ENCODE data around the gene SH3TC1.

SH3TC1 gene

GRCh38 chr4:8167815-8168214 lies 31.3 kb upstream of the SH3TC1 start:
- TF ChIP-seq FOXP2 (optimal IDR thresholded peaks at IDR 0.05; ENCODE audit: control extremely low read depth, extremely low read length, insufficient read depth): no peak
- TF ChIP-seq POLR2AphosphoS5 (IDR thresholded peaks at IDR 0.05; ENCODE audit: borderline replicate concordance, low read depth, low read length): no peak
- TF ChIP-seq EZH2 (IDR thresholded peaks at IDR 0.05): no peak
- H3K4me3 ChIP-seq: no peak overlapping the region
- no peak overlapping the region for H3K9ac ChIP-seq (ENCODE audit: insufficient read length)
- H3K27ac ChIP-seq: no peak overlapping the region
- no peaks in the 10 kb centered on the region for H3K36me3 ChIP-seq (ENCODE audit: insufficient read depth, low read length)
- no peak for DNase-seq (ENCODE audit: low read depth, low spot score)
- no peaks in the 10 kb centered on the region for H3K9me3 ChIP-seq (ENCODE audit: low read depth, low read length)

GRCh38 chr4:8168232-8168631 lies 30.9 kb upstream of the SH3TC1 start:
- no peaks in the 10 kb centered on the region for H3K9me3 ChIP-seq (ENCODE audit: low read depth, low read length)
- no peaks in the 10 kb centered on the region for H3K36me3 ChIP-seq (ENCODE audit: insufficient read depth, low read length)
- H3K27ac ChIP-seq: no peak overlapping the region
- no peak overlapping the region for H3K9ac ChIP-seq (ENCODE audit: insufficient read length)
- TF ChIP-seq POLR2AphosphoS5 (IDR thresholded peaks at IDR 0.05; ENCODE audit: borderline replicate concordance, low read depth, low read length) (no peak), FOXP2 (optimal IDR thresholded peaks at IDR 0.05; ENCODE audit: control extremely low read depth, extremely low read length, insufficient read depth) (no peak), EZH2 (IDR thresholded peaks at IDR 0.05) (no peak)
- no peak overlapping the region for H3K4me3 ChIP-seq
- no peak for DNase-seq (ENCODE audit: low read depth, low spot score)

DNA sequence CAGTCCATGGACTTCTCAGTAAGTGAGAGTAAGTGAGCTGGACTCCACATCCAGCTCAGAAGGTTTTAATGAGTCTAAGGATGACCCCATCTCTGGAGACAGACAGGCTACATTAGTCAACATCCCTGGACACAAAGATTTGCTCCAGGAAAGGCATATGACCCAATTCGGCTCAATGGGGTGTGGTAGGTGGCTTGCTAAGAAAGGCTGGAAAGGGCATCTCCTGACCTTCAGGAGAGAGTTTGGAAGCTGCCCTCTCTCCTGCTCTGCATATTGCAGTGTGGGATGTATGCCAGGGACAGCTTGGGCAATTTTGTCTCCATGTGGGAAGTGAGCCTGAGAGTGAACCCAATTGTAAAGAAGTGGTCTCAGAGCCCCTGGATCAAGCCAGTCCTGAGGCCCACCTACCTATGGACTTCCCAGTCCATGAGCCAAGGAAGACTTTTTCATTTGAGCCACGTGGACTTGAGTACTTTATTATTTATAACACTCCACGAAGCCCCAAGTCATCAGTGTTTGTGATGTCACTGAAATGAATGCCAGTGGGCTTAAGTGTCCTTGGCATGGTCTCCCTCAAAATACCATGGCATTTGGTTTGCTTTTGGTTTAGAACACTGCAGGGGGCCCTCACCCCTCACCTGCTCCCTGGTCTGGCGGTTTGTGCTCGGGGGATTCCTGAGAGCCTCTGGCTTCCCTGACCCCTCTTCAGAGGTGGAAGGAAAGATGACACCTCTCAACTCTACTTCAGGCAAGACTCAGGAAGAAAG lies 30.1 kb upstream of the SH3TC1 start:
- Histone ChIP-seq H3K27ac (no peak overlapping the region), H3K9me3 (ENCODE audit: low read depth, low read length) (no peaks in the 10 kb centered on the region), H3K4me3 (no peak overlapping the region), H3K9ac (ENCODE audit: insufficient read length) (no peak overlapping the region), H3K36me3 (ENCODE audit: insufficient read depth, low read length) (no peaks in the 10 kb centered on the region)
- no peak for DNase-seq (ENCODE audit: low read depth, low spot score)
- TF ChIP-seq POLR2AphosphoS5 (IDR thresholded peaks at IDR 0.05; ENCODE audit: borderline replicate concordance, low read depth, low read length) (no peak), FOXP2 (optimal IDR thresholded peaks at IDR 0.05; ENCODE audit: control extremely low read depth, extremely low read length, insufficient read depth) (no peak), EZH2 (IDR thresholded peaks at IDR 0.05) (no peak)

DNA sequence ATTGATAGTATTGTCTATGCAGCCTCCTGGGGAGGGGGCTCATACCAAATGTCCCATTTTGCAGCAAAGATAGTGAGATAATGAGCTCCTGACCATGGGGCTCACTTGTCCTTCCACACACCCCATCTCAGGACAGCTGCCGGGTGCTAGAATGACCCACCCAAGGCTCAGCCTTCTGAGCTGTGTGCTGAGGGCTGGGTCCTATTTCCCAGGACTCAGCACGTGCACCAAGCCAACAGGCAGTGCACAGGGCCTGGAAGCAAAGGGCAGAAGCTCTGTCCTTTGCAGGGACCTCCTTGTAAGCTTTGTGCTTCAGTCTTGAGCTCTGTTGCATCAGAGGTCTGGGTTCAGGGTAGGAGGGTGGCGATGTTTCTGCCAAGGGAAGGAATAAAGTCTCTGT lies 29.3 kb upstream of the SH3TC1 start:
- Histone ChIP-seq H3K4me3 (no peak overlapping the region), H3K9me3 (ENCODE audit: low read depth, low read length) (no peaks in the 10 kb centered on the region), H3K9ac (ENCODE audit: insufficient read length) (no peak overlapping the region), H3K36me3 (ENCODE audit: insufficient read depth, low read length) (no peaks in the 10 kb centered on the region), H3K27ac (no peak overlapping the region)
- no peak for TF ChIP-seq FOXP2 (optimal IDR thresholded peaks at IDR 0.05; ENCODE audit: control extremely low read depth, extremely low read length, insufficient read depth)
- no peak for TF ChIP-seq POLR2AphosphoS5 (IDR thresholded peaks at IDR 0.05; ENCODE audit: borderline replicate concordance, low read depth, low read length)
- TF ChIP-seq EZH2 (IDR thresholded peaks at IDR 0.05): no peak
- no peak for DNase-seq (ENCODE audit: low read depth, low spot score)

DNA sequence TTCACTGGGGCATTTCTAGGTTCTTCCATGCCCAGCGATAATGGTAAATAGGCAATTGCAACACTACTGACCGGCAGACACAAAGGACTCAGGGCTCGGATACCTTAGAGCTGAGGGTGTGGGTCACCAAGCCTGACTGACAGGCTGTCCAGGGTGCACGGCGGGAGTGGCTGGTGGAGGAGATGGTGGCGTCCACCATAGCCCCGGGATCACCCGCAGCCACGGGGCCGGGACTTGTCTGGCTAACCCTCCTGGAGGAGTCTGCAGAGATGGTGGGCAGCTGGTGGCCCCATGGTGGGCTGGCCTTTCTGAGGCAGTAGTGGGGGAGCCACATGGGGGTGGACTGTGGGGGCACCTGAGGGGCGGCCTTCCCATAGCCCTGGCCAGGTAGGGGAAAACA lies 28.7 kb upstream of the SH3TC1 start:
- DNase-seq (ENCODE audit: low read depth, low spot score): no peak
- TF ChIP-seq EZH2 (IDR thresholded peaks at IDR 0.05) (no peak), FOXP2 (optimal IDR thresholded peaks at IDR 0.05; ENCODE audit: control extremely low read depth, extremely low read length, insufficient read depth) (no peak), POLR2AphosphoS5 (IDR thresholded peaks at IDR 0.05; ENCODE audit: borderline replicate concordance, low read depth, low read length) (no peak)

DNA sequence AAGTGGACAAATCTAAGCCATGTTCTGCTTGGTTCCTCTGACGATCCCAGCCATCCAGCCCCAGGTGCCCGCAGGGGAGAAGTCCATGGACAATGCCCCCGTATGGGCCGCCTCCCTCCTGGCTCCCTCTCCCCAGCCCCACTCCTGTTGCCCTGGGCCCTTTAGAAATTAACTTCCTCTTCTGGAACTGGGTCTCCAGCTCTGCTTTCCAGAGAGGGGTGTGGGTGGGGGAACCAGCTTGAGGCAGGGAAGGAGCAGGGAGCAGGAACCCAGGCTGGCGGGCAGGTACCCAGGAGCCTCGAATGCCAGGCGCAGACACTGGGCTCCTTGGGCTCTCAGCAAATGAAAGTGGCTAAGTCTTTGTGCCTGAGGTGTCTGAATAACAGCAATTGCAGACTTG lies 27.8 kb upstream of the SH3TC1 start:
- H3K27ac ChIP-seq: no peak overlapping the region
- no peak overlapping the region for H3K4me3 ChIP-seq
- no peak for TF ChIP-seq POLR2AphosphoS5 (IDR thresholded peaks at IDR 0.05; ENCODE audit: borderline replicate concordance, low read depth, low read length)
- no peak for TF ChIP-seq FOXP2 (optimal IDR thresholded peaks at IDR 0.05; ENCODE audit: control extremely low read depth, extremely low read length, insufficient read depth)
- TF ChIP-seq EZH2 (IDR thresholded peaks at IDR 0.05): no peak
- H3K36me3 ChIP-seq (ENCODE audit: insufficient read depth, low read length): no peaks in the 10 kb centered on the region
- H3K9me3 ChIP-seq (ENCODE audit: low read depth, low read length): no peaks in the 10 kb centered on the region
- no peak for DNase-seq (ENCODE audit: low read depth, low spot score)
- H3K9ac ChIP-seq (ENCODE audit: insufficient read length): no peak overlapping the region

More for the DNA sequence above, 28.7 kb upstream of the SH3TC1 start:
- H3K9ac ChIP-seq (ENCODE audit: insufficient read length): no peak overlapping the region
- no peak overlapping the region for H3K4me3 ChIP-seq
- H3K36me3 ChIP-seq (ENCODE audit: insufficient read depth, low read length): no peaks in the 10 kb centered on the region
- H3K27ac ChIP-seq: no peak overlapping the region
- H3K9me3 ChIP-seq (ENCODE audit: low read depth, low read length): no peaks in the 10 kb centered on the region

- H3K36me3 ChIP-seq (ENCODE audit: insufficient read depth, low read length): no peaks in the 10 kb centered on the region
- no peak overlapping the region for H3K27ac ChIP-seq
- H3K4me3 ChIP-seq: no peak overlapping the region
- no peak overlapping the region for H3K9ac ChIP-seq (ENCODE audit: insufficient read length)
- TF ChIP-seq POLR2AphosphoS5 (IDR thresholded peaks at IDR 0.05; ENCODE audit: borderline replicate concordance, low read depth, low read length) (no peak), EZH2 (IDR thresholded peaks at IDR 0.05) (no peak), FOXP2 (optimal IDR thresholded peaks at IDR 0.05; ENCODE audit: control extremely low read depth, extremely low read length, insufficient read depth) (no peak)
- no peak for DNase-seq (ENCODE audit: low read depth, low spot score)
- no peaks in the 10 kb centered on the region for H3K9me3 ChIP-seq (ENCODE audit: low read depth, low read length)
These were observed 26.8 kb upstream of the SH3TC1 start for GRCh38 chr4:8171984-8172924.

GRCh38 chr4:8173492-8174242 lies 25.4 kb upstream of the SH3TC1 start:
- Histone ChIP-seq H3K9me3 (ENCODE audit: low read depth, low read length) (no peaks in the 10 kb centered on the region), H3K4me3 (no peak overlapping the region), H3K27ac (no peak overlapping the region), H3K36me3 (ENCODE audit: insufficient read depth, low read length) (no peaks in the 10 kb centered on the region), H3K9ac (ENCODE audit: insufficient read length) (no peak overlapping the region)
- TF ChIP-seq FOXP2 (optimal IDR thresholded peaks at IDR 0.05; ENCODE audit: control extremely low read depth, extremely low read length, insufficient read depth) (no peak), EZH2 (IDR thresholded peaks at IDR 0.05) (no peak), POLR2AphosphoS5 (IDR thresholded peaks at IDR 0.05; ENCODE audit: borderline replicate concordance, low read depth, low read length) (no peak)
- no peak for DNase-seq (ENCODE audit: low read depth, low spot score)
